NK-92 treated with Interleukin-12 subunit alpha and Interleukin-12 subunit beta, amount 100 ng/mL, for 24 hours (cell line): ENCODE measurements around the gene DBX2.
"Not testable (repeated sequence)": the region's sequence is repeated elsewhere in the genome, so short reads cannot be mapped to it uniquely, and the experiment has no call there.

Source experiments
- DNase-seq: peaks from one replicate; lab custom pipeline; 2025; lab: John Stamatoyannopoulos, UW

Gene DBX2

GRCh38 chr12:45010059-45010458 is 40.8 kb downstream of the DBX2 start:
- DNase-seq, result no peak

GRCh38 chr12:45008211-45008610 is 42.7 kb downstream of the DBX2 start:
- no peak for DNase-seq

DNA sequence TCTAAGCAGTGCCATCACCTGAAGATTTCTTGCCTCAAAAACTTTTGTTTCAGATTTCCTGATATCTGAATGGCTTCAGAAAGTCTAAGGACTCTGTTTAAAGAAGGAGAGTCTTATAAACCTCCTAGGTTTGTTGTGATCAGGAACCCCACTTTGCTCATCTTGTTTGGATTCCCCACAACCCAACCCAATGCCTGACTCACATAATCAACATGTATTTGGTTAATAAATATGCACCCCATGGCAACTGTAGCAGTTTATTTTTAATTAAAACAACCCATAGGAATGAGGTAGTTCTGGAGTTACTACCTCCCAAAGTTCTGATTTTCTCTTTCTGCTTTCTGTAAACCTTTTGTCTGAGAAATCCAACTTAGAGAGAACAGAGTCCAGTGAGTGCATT is 51.5 kb downstream of the DBX2 start:
- DNase-seq, result no peak

GRCh38 chr12:44993161-44993560 is 57.7 kb downstream of the DBX2 start:
- no peak for DNase-seq

DNA sequence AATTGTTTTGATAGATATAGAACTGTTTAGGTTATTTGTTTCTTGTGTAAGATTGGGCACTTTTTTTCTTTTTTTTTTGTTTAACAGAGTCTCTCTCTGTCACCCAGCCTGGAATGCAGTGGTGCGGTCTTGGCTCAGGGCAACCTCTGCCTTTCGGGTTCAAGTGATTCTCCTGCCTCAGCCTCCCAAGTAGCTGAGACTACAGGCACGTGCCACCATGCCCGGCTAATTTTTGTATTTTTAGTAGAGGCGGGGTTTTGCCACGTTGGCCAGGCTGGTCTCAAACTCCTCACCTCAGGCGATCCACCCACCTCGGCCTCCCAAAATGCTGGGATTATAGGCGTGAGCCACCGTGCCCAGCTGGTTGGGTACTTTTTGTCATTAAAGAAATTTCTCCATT is 66.0 kb downstream of the DBX2 start:
- not testable (repeated sequence) for DNase-seq

DNA sequence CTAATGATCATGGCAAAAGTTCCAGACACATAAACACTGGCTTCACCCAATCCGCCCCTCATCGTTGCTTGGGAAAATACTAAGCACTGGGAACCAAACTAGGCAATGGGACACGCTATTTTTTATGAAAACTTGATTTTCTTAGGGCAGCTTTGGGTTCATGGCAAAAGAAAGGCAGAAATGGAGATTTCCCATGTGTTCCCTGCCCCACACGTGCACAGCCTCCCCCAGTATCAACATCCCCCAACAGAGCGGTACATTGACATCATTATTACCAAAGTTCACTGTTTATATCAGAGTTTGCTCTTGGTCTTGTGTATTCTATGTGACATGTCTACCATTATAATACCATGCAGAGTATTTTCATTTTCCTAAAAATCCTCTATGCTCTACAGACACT is 71.0 kb downstream of the DBX2 start:
- DNase-seq, result no peak

DNA sequence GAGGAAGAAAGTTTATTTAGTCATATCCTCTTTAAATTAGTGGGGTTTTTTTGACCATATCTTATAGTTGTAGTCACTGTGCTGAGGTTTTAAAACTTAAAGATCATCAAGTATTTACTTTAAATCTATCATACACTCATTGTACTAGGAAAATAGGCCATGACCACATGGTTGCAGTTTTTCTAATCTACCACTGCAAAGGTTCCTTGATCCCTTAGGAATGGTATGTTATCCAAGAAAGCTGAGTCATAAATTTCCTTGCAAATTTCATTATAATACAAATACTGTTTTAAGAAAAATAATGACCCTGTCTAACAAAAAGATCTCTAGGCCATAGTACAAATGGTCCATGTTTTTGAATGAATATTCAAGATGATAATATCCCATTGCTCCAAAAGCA is 74.7 kb downstream of the DBX2 start:
- DNase-seq, result no peak

- no peak for DNase-seq
Measured at GRCh38 chr12:44972746-44973421, 78.0 kb downstream of the DBX2 start.

GRCh38 chr12:44968965-44969364 is 81.9 kb downstream of the DBX2 start:
- DNase-seq, result no peak
